Vagina (tissue), 2 donors: ENCODE data around the gene PPP2R2B.

Experiments used
- POLR2A ChIP-seq, 2 donors: fragments of 450-650 bp; IDR thresholded peaks; one replicate each; pipeline ENCODE4 v1.6.1; 2017; ENCODE audit warnings: antibody characterized with exemption in 2 of 2, mild to moderate bottlenecking in 2 of 2, moderate library complexity in 2 of 2
- POLR2AphosphoS5 ChIP-seq, 2 donors: sonication (generic); formaldehyde crosslinking; IDR thresholded peaks; one replicate each; pipeline ENCODE4 v1.9.0; 2017; ENCODE audit warnings: antibody characterized with exemption in 2 of 2, mild to moderate bottlenecking in 2 of 2, low read depth in 1 of 2; ENCODE audit not compliant: insufficient read depth in 1 of 2
- TF ChIP-seq, protein P1 (sequence below), 3 experiments: fragments of 450-650 bp in 2 of 3; fragments of 200-600 bp in 1 of 3; sonication (generic) in 1 of 3; IDR thresholded peaks; one replicate each; pipeline ENCODE4 v1.5.1; 2017 to 2019; ENCODE audit warnings: antibody characterized with exemption in 3 of 3, mild to moderate bottlenecking in 2 of 3, moderate library complexity in 2 of 3

DNA sequence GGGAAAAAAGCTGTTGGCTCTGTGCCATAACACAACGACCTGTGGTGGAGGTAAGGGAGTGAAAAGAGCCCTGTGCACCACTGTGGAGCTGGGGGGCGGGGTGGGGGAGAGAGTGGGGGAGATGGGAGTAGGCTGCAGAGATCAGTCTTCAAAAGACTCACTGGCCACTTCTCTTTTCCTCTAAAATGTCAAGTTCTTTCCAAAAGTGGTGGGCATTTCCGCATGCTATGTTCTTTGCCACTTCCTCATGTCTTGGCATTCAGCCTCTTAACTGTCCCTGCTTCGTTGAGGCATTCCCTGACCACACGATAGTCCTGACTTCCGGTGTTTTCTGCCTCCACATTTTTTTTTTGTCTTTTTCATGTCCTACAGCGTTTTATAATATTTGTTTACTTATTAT lies 2.4 kb upstream of the PPP2R2B start:
- TF ChIP-seq, protein P1, sequence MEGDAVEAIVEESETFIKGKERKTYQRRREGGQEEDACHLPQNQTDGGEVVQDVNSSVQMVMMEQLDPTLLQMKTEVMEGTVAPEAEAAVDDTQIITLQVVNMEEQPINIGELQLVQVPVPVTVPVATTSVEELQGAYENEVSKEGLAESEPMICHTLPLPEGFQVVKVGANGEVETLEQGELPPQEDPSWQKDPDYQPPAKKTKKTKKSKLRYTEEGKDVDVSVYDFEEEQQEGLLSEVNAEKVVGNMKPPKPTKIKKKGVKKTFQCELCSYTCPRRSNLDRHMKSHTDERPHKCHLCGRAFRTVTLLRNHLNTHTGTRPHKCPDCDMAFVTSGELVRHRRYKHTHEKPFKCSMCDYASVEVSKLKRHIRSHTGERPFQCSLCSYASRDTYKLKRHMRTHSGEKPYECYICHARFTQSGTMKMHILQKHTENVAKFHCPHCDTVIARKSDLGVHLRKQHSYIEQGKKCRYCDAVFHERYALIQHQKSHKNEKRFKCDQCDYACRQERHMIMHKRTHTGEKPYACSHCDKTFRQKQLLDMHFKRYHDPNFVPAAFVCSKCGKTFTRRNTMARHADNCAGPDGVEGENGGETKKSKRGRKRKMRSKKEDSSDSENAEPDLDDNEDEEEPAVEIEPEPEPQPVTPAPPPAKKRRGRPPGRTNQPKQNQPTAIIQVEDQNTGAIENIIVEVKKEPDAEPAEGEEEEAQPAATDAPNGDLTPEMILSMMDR (IDR thresholded peaks at IDR 0.05) = no peak
- TF ChIP-seq POLR2A (IDR thresholded peaks at IDR 0.05) (no peak), POLR2AphosphoS5 (IDR thresholded peaks at IDR 0.05; ENCODE audit: insufficient read depth in 1 of 2, low read depth in 1 of 2) (no peak)
